ENCODE data around the gene FAM9C.
A peak's percentile ranks its signal among the peaks of the same experiment; 100 is the strongest.

The FAM9C gene

GRCh38 chrX:13007519-13008188 lies 36.8 kb downstream of the FAM9C start:
- no peak for DNase-seq (ENCODE audit: low spot score)

- DNase-seq (ENCODE audit: low spot score) = no peak
Measured at GRCh38 chrX:13005661-13006473, 38.6 kb downstream of the FAM9C start.

- peak; percentile 72 for DNase-seq (ENCODE audit: low spot score)
Measured at GRCh38 chrX:13001961-13002671, 42.3 kb downstream of the FAM9C start.

- peak; percentile 46 for DNase-seq (ENCODE audit: low spot score)
Measured at GRCh38 chrX:13001097-13001496, 43.3 kb downstream of the FAM9C start.

- DNase-seq (ENCODE audit: low spot score) = no peak
Measured at GRCh38 chrX:13000301-13000811, 44.1 kb downstream of the FAM9C start.

- DNase-seq (ENCODE audit: low spot score) = no peak
Measured at GRCh38 chrX:12999422-12999821, 45.0 kb downstream of the FAM9C start.

GRCh38 chrX:12997906-12998687 lies 46.3 kb downstream of the FAM9C start:
- DNase-seq (ENCODE audit: low spot score) = no peak

GRCh38 chrX:12996934-12997435 lies 47.4 kb downstream of the FAM9C start:
- no peak for DNase-seq (ENCODE audit: low spot score)

GRCh38 chrX:12994321-12994720 lies 50.1 kb downstream of the FAM9C start:
- no peak for DNase-seq (ENCODE audit: low spot score)

- DNase-seq (ENCODE audit: low spot score) = no peak
Measured at GRCh38 chrX:12993826-12994225, 50.6 kb downstream of the FAM9C start.

GRCh38 chrX:12992544-12993118 lies 51.8 kb downstream of the FAM9C start:
- DNase-seq (ENCODE audit: low spot score) = no peak

- no peak for DNase-seq (ENCODE audit: low spot score)
Measured at GRCh38 chrX:12991575-12991974, 52.8 kb downstream of the FAM9C start.

GRCh38 chrX:12989461-12989860 lies 55.0 kb downstream of the FAM9C start:
- DNase-seq (ENCODE audit: low spot score) = no peak

- peak; percentile 81 for DNase-seq (ENCODE audit: low spot score)
Measured at GRCh38 chrX:12988797-12989196, 55.6 kb downstream of the FAM9C start.

GRCh38 chrX:12987900-12988594 lies 56.4 kb downstream of the FAM9C start:
- no peak for DNase-seq (ENCODE audit: low spot score)

GRCh38 chrX:12987340-12987739 lies 57.1 kb downstream of the FAM9C start:
- DNase-seq (ENCODE audit: low spot score) = no peak

GRCh38 chrX:12986886-12987285 lies 57.5 kb downstream of the FAM9C start:
- no peak for DNase-seq (ENCODE audit: low spot score)

- no peak for DNase-seq (ENCODE audit: low spot score)
Measured at GRCh38 chrX:12986164-12986779, 58.1 kb downstream of the FAM9C start.

Measured in kidney tubule cell (primary cell).